HEK293 (cell line): ENCODE measurements around the gene RBBP8NL.
A peak's percentile ranks its signal among the peaks of the same experiment; 100 is the strongest.

Source experiments
- CTCF ChIA-PET: fragments of 350-600 bp; formaldehyde crosslinking; extraction: SDS; loops from one replicate; lab custom pipeline; 2021; ENCODE audit warnings: antibody characterized with exemption; lab: Yijun Ruan, JAX
- POLR2A ChIA-PET: fragments of 300-600 bp; formaldehyde crosslinking; extraction: SDS; loops from one replicate; lab custom pipeline; 2020; ENCODE audit warnings: antibody characterized with exemption, inconsistent platforms; lab: Yijun Ruan, JAX
- H3K27ac ChIP-seq: fragments of 200-500 bp; sonication (Bioruptor generic); 2 replicates; pipeline ENCODE4 v1.5.1; 2014; ENCODE audit warnings: low read depth, low read length, control low read depth, inconsistent platforms; ENCODE audit errors: extremely low read depth
- H3K36me3 ChIP-seq, 2 experiments: fragments of 200-500 bp in 1 of 2; sonication (Bioruptor generic) in 1 of 2; 1 replicate in 1 of 2; 2 replicates in 1 of 2; pipeline ENCODE4 v1.5.1; 2014 to 2017; ENCODE audit warnings: inconsistent platforms in 2 of 2, low read length in 2 of 2; ENCODE audit not compliant: control insufficient read depth in 2 of 2, insufficient read depth in 1 of 2
- H3K4me1 ChIP-seq: fragments of 200-500 bp; sonication (Bioruptor generic); 2 replicates; pipeline ENCODE4 v1.5.1; 2014; ENCODE audit warnings: mild to moderate bottlenecking, low read length, inconsistent platforms; ENCODE audit not compliant: control insufficient read depth, insufficient read depth
- H3K4me3 ChIP-seq: 2 replicates; pipeline ENCODE4 v1.5.1; 2011; ENCODE audit warnings: low read depth, mild to moderate bottlenecking, control low read depth, low read length, moderate library complexity
- H3K9me3 ChIP-seq: fragments of 200-500 bp; sonication (Bioruptor generic); 2 replicates; pipeline ENCODE4 v1.5.1; 2014; ENCODE audit warnings: low read depth, low read length, inconsistent platforms; ENCODE audit not compliant: control insufficient read depth, insufficient read depth
- BCL11A ChIP-seq: fragments of 450-650 bp; formaldehyde crosslinking; IDR thresholded peaks from 2 replicates; pipeline ENCODE4 v1.5.1; 2016; ENCODE audit warnings: low read depth, missing biosample characterization, missing genetic modification characterization
- GLIS2 ChIP-seq: fragments of 450-650 bp; formaldehyde crosslinking; IDR thresholded peaks from 2 replicates; pipeline ENCODE4 v1.5.1; 2016; ENCODE audit warnings: missing biosample characterization, missing genetic modification characterization
- PATZ1 ChIP-seq: fragments of 450-650 bp; formaldehyde crosslinking; IDR thresholded peaks from 2 replicates; pipeline ENCODE4 v1.5.1; 2016; ENCODE audit warnings: missing biosample characterization, missing genetic modification characterization
- TCF7L2 ChIP-seq: IDR thresholded peaks from 2 replicates; pipeline ENCODE4 v1.6.1; 2011; ENCODE audit warnings: low read depth, mild to moderate bottlenecking, inconsistent platforms, low read length, moderate library complexity, borderline replicate concordance
- TSHZ1 ChIP-seq: fragments of 450-650 bp; formaldehyde crosslinking; IDR thresholded peaks from 2 replicates; pipeline ENCODE4 v1.5.1; 2016; ENCODE audit warnings: missing biosample characterization, missing genetic modification characterization, borderline replicate concordance
- ZBTB11 ChIP-seq: fragments of 450-650 bp; formaldehyde crosslinking; conservative IDR thresholded peaks from 2 replicates; pipeline ENCODE4 v1.5.1; 2016; ENCODE audit warnings: low read depth, missing biosample characterization, missing genetic modification characterization
- ZBTB8A ChIP-seq: fragments of 450-650 bp; formaldehyde crosslinking; IDR thresholded peaks from 2 replicates; pipeline ENCODE4 v1.5.1; 2016; ENCODE audit warnings: missing biosample characterization, missing genetic modification characterization
- ZNF155 ChIP-seq: fragments of 450-650 bp; formaldehyde crosslinking; IDR thresholded peaks from 2 replicates; pipeline ENCODE4 v1.5.1; 2016; ENCODE audit warnings: missing biosample characterization, missing genetic modification characterization
- ZNF248 ChIP-seq: fragments of 450-650 bp; formaldehyde crosslinking; IDR thresholded peaks from 2 replicates; pipeline ENCODE4 v1.5.1; 2017; ENCODE audit warnings: missing biosample characterization, missing genetic modification characterization
- ZNF37A ChIP-seq: fragments of 450-650 bp; IDR thresholded peaks from 2 replicates; pipeline ENCODE4 v1.5.1; 2018; ENCODE audit warnings: missing biosample characterization, missing genetic modification characterization
- ZNF670 ChIP-seq: fragments of 450-650 bp; formaldehyde crosslinking; IDR thresholded peaks from 2 replicates; pipeline ENCODE4 v1.5.1; 2016; ENCODE audit warnings: missing biosample characterization, missing genetic modification characterization, low read depth
- ZNF837 ChIP-seq: fragments of 450-650 bp; formaldehyde crosslinking; IDR thresholded peaks from 2 replicates; pipeline ENCODE4 v1.5.1; 2016; ENCODE audit warnings: missing biosample characterization, missing genetic modification characterization
- ZNF843 ChIP-seq: fragments of 450-650 bp; formaldehyde crosslinking; IDR thresholded peaks from 2 replicates; pipeline ENCODE4 v1.5.1; 2016; ENCODE audit warnings: missing biosample characterization, missing genetic modification characterization
- TF ChIP-seq, protein P1 (sequence below): fragments of 450-650 bp; formaldehyde crosslinking; IDR thresholded peaks from 2 replicates; pipeline ENCODE4 v1.5.1; 2016; ENCODE audit warnings: missing biosample characterization, missing genetic modification characterization
- TF ChIP-seq, protein P2 (sequence below): fragments of 450-650 bp; formaldehyde crosslinking; IDR thresholded peaks from 2 replicates; pipeline ENCODE4 v1.5.1; 2016; ENCODE audit warnings: missing biosample characterization, missing genetic modification characterization
- TF ChIP-seq, protein P3 (sequence below): fragments of 450-650 bp; formaldehyde crosslinking; IDR thresholded peaks from 2 replicates; pipeline ENCODE4 v1.5.1; 2016; ENCODE audit warnings: missing biosample characterization, missing genetic modification characterization

RBBP8NL gene

GRCh38 chr20:62406635-62407176, 20.6 kb downstream of the RBBP8NL start:
- Histone ChIP-seq H3K4me3 (peak overlapping the region; percentile 57), H3K9me3 (no peaks in the 10 kb centered on the region), H3K4me1 (peaks cover 6% of the 10 kb centered on the region; the same call in 1 of the 2 replicates)
- ChIA-PET CTCF (no interaction called here), POLR2A (no interaction called here)
- TF ChIP-seq, protein P1, sequence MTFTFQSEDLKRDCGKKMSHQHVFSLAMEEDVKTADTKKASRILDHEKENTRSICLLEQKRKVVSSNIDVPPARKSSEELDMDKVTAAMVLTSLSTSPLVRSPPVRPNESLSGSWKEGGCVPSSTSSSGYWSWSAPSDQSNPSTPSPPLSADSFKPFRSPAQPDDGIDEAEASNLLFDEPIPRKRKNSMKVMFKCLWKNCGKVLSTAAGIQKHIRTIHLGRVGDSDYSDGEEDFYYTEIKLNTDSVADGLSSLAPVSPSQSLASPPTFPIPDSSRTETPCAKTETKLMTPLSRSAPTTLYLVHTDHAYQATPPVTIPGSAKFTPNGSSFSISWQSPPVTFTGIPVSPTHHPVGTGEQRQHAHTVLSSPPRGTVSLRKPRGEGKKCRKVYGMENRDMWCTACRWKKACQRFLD (tag by site-specific recombination) = no peak
- TF ChIP-seq, protein P2, sequence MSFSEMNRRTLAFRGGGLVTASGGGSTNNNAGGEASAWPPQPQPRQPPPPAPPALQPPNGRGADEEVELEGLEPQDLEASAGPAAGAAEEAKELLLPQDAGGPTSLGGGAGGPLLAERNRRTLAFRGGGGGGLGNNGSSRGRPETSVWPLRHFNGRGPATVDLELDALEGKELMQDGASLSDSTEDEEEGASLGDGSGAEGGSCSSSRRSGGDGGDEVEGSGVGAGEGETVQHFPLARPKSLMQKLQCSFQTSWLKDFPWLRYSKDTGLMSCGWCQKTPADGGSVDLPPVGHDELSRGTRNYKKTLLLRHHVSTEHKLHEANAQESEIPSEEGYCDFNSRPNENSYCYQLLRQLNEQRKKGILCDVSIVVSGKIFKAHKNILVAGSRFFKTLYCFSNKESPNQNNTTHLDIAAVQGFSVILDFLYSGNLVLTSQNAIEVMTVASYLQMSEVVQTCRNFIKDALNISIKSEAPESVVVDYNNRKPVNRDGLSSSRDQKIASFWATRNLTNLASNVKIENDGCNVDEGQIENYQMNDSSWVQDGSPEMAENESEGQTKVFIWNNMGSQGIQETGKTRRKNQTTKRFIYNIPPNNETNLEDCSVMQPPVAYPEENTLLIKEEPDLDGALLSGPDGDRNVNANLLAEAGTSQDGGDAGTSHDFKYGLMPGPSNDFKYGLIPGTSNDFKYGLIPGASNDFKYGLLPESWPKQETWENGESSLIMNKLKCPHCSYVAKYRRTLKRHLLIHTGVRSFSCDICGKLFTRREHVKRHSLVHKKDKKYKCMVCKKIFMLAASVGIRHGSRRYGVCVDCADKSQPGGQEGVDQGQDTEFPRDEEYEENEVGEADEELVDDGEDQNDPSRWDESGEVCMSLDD (tag by site-specific recombination) = peak; percentile 75; the same call in 1 of the 2 replicates
- TF ChIP-seq GLIS2 (tag by site-specific recombination) = 0 out of 2 replicates have a peak, but pooled peaks have one; percentile 30
- TF ChIP-seq PATZ1 = 0 out of 2 replicates have a peak, but pooled peaks have one; percentile 15
- TF ChIP-seq ZBTB11 (tag by site-specific recombination) = no peak
- TF ChIP-seq BCL11A (tag by site-specific recombination) = peak; percentile 65; the same call in 1 of the 2 replicates
- peak; percentile 33 for TF ChIP-seq ZBTB8A
- TF ChIP-seq, protein P3, sequence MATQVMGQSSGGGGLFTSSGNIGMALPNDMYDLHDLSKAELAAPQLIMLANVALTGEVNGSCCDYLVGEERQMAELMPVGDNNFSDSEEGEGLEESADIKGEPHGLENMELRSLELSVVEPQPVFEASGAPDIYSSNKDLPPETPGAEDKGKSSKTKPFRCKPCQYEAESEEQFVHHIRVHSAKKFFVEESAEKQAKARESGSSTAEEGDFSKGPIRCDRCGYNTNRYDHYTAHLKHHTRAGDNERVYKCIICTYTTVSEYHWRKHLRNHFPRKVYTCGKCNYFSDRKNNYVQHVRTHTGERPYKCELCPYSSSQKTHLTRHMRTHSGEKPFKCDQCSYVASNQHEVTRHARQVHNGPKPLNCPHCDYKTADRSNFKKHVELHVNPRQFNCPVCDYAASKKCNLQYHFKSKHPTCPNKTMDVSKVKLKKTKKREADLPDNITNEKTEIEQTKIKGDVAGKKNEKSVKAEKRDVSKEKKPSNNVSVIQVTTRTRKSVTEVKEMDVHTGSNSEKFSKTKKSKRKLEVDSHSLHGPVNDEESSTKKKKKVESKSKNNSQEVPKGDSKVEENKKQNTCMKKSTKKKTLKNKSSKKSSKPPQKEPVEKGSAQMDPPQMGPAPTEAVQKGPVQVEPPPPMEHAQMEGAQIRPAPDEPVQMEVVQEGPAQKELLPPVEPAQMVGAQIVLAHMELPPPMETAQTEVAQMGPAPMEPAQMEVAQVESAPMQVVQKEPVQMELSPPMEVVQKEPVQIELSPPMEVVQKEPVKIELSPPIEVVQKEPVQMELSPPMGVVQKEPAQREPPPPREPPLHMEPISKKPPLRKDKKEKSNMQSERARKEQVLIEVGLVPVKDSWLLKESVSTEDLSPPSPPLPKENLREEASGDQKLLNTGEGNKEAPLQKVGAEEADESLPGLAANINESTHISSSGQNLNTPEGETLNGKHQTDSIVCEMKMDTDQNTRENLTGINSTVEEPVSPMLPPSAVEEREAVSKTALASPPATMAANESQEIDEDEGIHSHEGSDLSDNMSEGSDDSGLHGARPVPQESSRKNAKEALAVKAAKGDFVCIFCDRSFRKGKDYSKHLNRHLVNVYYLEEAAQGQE (tag by site-specific recombination) = no peak
- TF ChIP-seq, all 188 proteins: peak for 5
- Histone ChIP-seq H3K27ac (peak overlapping the region; percentile 81), H3K36me3 (peaks cover 0 to 32% of the 10 kb centered on the region in 2 experiments; a peak in 1 of 3 replicates)

GRCh38 chr20:62405981-62406513, 21.3 kb downstream of the RBBP8NL start:
- ChIA-PET CTCF (interaction anchor here (0.6 kb wide), 2 partner anchors 209 to 395 kb away, joined by 3 read pairs; no protein-coding TSS in a partner anchor), POLR2A (no interaction called here)
- H3K9me3 ChIP-seq = no peaks in the 10 kb centered on the region
- 0 out of 2 replicates have a peak overlapping the region, but pooled peaks have one; percentile 81 for H3K27ac ChIP-seq
- peaks cover 0 to 39% of the 10 kb centered on the region in 2 experiments; a peak in 1 of 3 replicates for H3K36me3 ChIP-seq
- peak overlapping the region; percentile 57 for H3K4me3 ChIP-seq
- H3K4me1 ChIP-seq = peaks cover 6% of the 10 kb centered on the region; the same call in 1 of the 2 replicates
- no peak for TF ChIP-seq ZNF248 (tag by site-specific recombination)
- no peak for TF ChIP-seq ZNF37A (tag by site-specific recombination)
- TF ChIP-seq TCF7L2 = no peak
- no peak for TF ChIP-seq ZNF670 (tag by site-specific recombination)
- TF ChIP-seq ZNF843 (tag by site-specific recombination) = no peak
- no peak for TF ChIP-seq ZNF837 (tag by site-specific recombination)
- no peak for TF ChIP-seq TSHZ1 (tag by site-specific recombination)
- TF ChIP-seq ZNF155 (tag by site-specific recombination) = no peak
